Smooth muscle cell (in vitro differentiated cells): ENCODE data around the gene MEI1. TPM values are rescaled to one million over a fixed set of nuclear protein-coding genes. Genes with fewer than 3 reads are reported as not detected.

Experiments used
- DNase-seq: peaks from one replicate; lab custom pipeline; 2025; ENCODE audit not compliant: unreplicated experiment; lab: John Stamatoyannopoulos, UW
- H2AFZ ChIP-seq: fragments of 200-600 bp; sonication (generic); 2 replicates; pipeline ENCODE4 v1.6.0; 2016; ENCODE audit warnings: antibody characterized with exemption, low read depth, mild to moderate bottlenecking
- H3F3A ChIP-seq: fragments of 200-600 bp; sonication (generic); 2 replicates; pipeline ENCODE4 v1.6.0; 2017; ENCODE audit warnings: antibody characterized with exemption, low read depth
- H3K27ac ChIP-seq: fragments of 200-600 bp; sonication (generic); 2 replicates; pipeline ENCODE4 v1.5.1; 2016; ENCODE audit warnings: low read depth, mild to moderate bottlenecking
- H3K27me3 ChIP-seq: fragments of 200-600 bp; sonication (generic); 2 replicates; pipeline ENCODE4 v1.6.1; 2016; ENCODE audit warnings: low read depth, mild to moderate bottlenecking
- H3K36me3 ChIP-seq: fragments of 200-600 bp; sonication (generic); 2 replicates; pipeline ENCODE4 v1.5.1; 2016; ENCODE audit warnings: low read depth
- H3K4me1 ChIP-seq: fragments of 200-600 bp; sonication (generic); 2 replicates; pipeline ENCODE4 v1.5.1; 2016; ENCODE audit warnings: low read depth
- H3K4me2 ChIP-seq: fragments of 200-600 bp; sonication (generic); 2 replicates; pipeline ENCODE4 v1.6.0; 2016; ENCODE audit warnings: mild to moderate bottlenecking
- H3K4me3 ChIP-seq: fragments of 200-600 bp; sonication (generic); 2 replicates; pipeline ENCODE4 v1.5.1; 2016; ENCODE audit warnings: mild to moderate bottlenecking
- H3K79me2 ChIP-seq: fragments of 200-600 bp; sonication (generic); 2 replicates; pipeline ENCODE4 v1.6.0; 2016; ENCODE audit warnings: low read depth, mild to moderate bottlenecking
- H3K9ac ChIP-seq: fragments of 200-600 bp; sonication (generic); 2 replicates; pipeline ENCODE4 v1.6.0; 2016; ENCODE audit warnings: low read depth
- H3K9me3 ChIP-seq: fragments of 200-600 bp; sonication (generic); replicated peaks from 2 replicates; pipeline ENCODE4 v1.5.1; 2016; ENCODE audit warnings: low read depth
- H4K20me1 ChIP-seq: fragments of 200-600 bp; sonication (generic); 2 replicates; pipeline ENCODE4 v1.6.0; 2016; ENCODE audit warnings: low read depth
- CTCF ChIP-seq: fragments of 200-600 bp; sonication (generic); IDR thresholded peaks from 2 replicates; pipeline ENCODE4 v1.5.1; 2017; ENCODE audit warnings: borderline replicate concordance, mild to moderate bottlenecking, antibody characterized with exemption; ENCODE audit not compliant: insufficient read depth, poor library complexity, severe bottlenecking
- WGBS: methylation state at CpG from one replicate; pipeline ENCODE4 v1.1.7; 2016; ENCODE audit warnings: low lambda C conversion rate; 5-methylcytosine and 5-hydroxymethylcytosine counted together
- polyA plus RNA-seq: library from polyadenylated mRNA; unstranded; fragments of >200 nt; fragmentation: Nextera tagmentation; extraction: Ambion mirVana; gene quantifications from 2 replicates; pipeline ENCODE4 v1.2.1, GENCODE V29; 2016
- total RNA-seq: library from RNA; depleted of rRNA; stranded (reverse); fragments of >200 nt; gene quantifications from 2 replicates; pipeline ENCODE4 v1.2.3, GENCODE V29; 2014

MEI1 gene
- total and polyA plus RNA-seq, 2 experiments from 2014 or later, result 0.18 to 3.2 TPM

DNA sequence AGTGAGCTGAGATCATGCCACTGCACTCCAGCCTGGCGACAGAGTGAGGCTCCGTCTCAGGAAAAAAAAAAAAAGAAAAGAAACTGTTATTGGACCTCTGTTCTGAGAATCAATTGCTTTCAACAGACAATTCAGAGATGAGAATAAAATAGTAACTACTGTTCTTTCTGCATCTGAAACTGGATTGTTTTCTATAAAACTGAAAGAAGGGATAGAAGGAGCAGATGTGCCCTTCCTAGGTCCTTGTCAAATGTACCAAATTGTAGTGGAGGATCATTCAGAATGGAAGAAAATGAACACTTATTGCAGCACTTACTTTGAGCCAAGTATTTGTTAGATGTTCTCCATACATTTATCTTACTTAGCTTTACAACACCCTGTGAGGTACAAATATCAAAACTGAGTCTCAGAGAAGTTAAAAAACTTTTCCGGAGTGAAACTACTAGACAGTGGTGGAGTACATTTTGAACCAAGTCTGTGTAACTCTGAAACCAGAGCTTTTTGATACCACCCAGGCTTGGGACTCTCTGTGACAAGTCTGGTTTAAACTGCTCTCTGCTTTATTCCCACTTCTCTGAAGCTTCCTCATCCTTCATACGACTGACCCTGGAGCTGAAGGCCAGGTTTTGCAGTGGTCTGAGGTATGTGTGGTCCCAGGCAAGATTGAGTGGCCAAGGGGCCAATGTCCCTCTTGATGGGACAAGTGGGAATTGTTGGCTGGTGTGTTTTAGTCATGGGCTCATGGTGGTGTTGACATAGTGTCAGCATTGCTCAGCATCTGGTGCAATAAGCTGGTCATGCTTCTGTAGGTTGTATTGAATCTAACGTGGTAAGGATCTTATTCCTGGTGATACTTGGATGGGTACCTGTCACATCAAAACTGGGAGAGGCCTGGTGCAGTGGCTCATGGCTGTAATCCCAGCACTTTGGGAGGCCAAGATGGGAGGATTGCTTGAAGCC lies 53.0 kb downstream of the MEI1 start:
- no peak for TF ChIP-seq CTCF
- no peak for DNase-seq
- Histone ChIP-seq H3K79me2 (no peaks in the 10 kb centered on the region), H3K27ac (no peak overlapping the region), H3K4me2 (no peak overlapping the region), H4K20me1 (no peaks in the 10 kb centered on the region), H3K4me1 (no peaks in the 10 kb centered on the region), H3F3A (no peaks in the 10 kb centered on the region), H3K9me3 (no peaks in the 10 kb centered on the region), H3K4me3 (no peak overlapping the region), H2AFZ (no peak overlapping the region), H3K27me3 (no peaks in the 10 kb centered on the region), H3K36me3 (no peaks in the 10 kb centered on the region), H3K9ac (no peak overlapping the region)
- WGBS, result 93% methylated on average over 5 of the region's 5 CpGs

GRCh38 chr22:41753984-41754383 lies 54.7 kb downstream of the MEI1 start:
- Histone ChIP-seq H3K4me1 (no peaks in the 10 kb centered on the region), H2AFZ (no peak overlapping the region), H3K27ac (no peak overlapping the region), H3F3A (no peaks in the 10 kb centered on the region), H3K9ac (no peak overlapping the region), H3K9me3 (no peaks in the 10 kb centered on the region), H3K36me3 (no peaks in the 10 kb centered on the region), H3K4me3 (no peak overlapping the region), H3K27me3 (no peaks in the 10 kb centered on the region), H3K4me2 (no peak overlapping the region), H4K20me1 (no peaks in the 10 kb centered on the region), H3K79me2 (no peaks in the 10 kb centered on the region)
- WGBS, result 46% methylated on average over 2 of the region's 2 CpGs
- no peak for DNase-seq
- no peak for TF ChIP-seq CTCF

DNA sequence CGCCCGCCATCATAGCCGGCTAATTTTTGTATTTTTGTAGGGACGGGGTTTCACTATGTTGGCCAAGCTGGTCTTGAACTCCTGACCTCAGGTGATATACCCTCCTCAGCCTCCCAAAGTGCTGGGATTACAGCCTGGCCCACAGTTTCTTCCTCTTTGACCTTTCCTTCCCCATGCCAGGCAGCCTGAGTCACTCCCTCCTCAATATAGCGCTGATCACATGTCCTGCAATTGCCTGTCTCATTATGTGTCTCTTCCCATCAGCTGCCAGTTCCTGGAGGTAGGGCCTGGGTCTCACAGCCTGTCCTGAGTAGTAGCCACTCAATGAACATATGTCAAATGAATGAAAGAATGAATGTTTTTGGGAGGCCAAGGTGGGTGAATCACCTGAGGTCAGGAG lies 58.2 kb downstream of the MEI1 start:
- no peak overlapping the region for H3K4me3 ChIP-seq
- H2AFZ ChIP-seq, result no peak overlapping the region
- no peaks in the 10 kb centered on the region for H4K20me1 ChIP-seq
- no peaks in the 10 kb centered on the region for H3K79me2 ChIP-seq
- no peak overlapping the region for H3K4me2 ChIP-seq
- no peak overlapping the region for H3K27ac ChIP-seq
- no peaks in the 10 kb centered on the region for H3K9me3 ChIP-seq
- no peak for DNase-seq
- no peak overlapping the region for H3K9ac ChIP-seq
- no peaks in the 10 kb centered on the region for H3K4me1 ChIP-seq
- no peaks in the 10 kb centered on the region for H3K36me3 ChIP-seq
- 97% methylated on average over 5 of the region's 5 CpGs for WGBS
- no peaks in the 10 kb centered on the region for H3K27me3 ChIP-seq
- no peaks in the 10 kb centered on the region for H3F3A ChIP-seq
- no peak for TF ChIP-seq CTCF
